Inferior parietal cortex (tissue), 1 donor: ENCODE measurements around the gene SFI1.
"Not testable (repeated sequence)": the region's sequence is repeated elsewhere in the genome, so short reads cannot be mapped to it uniquely, and the experiment has no call there.

Experiments used
- DNase-seq: peaks from one replicate; pipeline ENCODE4 v3.0.0-alpha.2; 2016; ENCODE audit errors: extremely low spot score

The SFI1 gene, protein sequence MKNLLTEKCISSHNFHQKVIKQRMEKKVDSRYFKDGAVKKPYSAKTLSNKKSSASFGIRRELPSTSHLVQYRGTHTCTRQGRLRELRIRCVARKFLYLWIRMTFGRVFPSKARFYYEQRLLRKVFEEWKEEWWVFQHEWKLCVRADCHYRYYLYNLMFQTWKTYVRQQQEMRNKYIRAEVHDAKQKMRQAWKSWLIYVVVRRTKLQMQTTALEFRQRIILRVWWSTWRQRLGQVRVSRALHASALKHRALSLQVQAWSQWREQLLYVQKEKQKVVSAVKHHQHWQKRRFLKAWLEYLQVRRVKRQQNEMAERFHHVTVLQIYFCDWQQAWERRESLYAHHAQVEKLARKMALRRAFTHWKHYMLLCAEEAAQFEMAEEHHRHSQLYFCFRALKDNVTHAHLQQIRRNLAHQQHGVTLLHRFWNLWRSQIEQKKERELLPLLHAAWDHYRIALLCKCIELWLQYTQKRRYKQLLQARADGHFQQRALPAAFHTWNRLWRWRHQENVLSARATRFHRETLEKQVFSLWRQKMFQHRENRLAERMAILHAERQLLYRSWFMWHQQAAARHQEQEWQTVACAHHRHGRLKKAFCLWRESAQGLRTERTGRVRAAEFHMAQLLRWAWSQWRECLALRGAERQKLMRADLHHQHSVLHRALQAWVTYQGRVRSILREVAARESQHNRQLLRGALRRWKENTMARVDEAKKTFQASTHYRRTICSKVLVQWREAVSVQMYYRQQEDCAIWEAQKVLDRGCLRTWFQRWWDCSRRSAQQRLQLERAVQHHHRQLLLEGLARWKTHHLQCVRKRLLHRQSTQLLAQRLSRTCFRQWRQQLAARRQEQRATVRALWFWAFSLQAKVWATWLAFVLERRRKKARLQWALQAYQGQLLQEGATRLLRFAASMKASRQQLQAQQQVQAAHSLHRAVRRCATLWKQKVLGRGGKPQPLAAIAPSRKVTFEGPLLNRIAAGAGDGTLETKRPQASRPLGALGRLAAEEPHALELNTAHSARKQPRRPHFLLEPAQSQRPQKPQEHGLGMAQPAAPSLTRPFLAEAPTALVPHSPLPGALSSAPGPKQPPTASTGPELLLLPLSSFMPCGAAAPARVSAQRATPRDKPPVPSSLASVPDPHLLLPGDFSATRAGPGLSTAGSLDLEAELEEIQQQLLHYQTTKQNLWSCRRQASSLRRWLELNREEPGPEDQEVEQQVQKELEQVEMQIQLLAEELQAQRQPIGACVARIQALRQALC

DNA sequence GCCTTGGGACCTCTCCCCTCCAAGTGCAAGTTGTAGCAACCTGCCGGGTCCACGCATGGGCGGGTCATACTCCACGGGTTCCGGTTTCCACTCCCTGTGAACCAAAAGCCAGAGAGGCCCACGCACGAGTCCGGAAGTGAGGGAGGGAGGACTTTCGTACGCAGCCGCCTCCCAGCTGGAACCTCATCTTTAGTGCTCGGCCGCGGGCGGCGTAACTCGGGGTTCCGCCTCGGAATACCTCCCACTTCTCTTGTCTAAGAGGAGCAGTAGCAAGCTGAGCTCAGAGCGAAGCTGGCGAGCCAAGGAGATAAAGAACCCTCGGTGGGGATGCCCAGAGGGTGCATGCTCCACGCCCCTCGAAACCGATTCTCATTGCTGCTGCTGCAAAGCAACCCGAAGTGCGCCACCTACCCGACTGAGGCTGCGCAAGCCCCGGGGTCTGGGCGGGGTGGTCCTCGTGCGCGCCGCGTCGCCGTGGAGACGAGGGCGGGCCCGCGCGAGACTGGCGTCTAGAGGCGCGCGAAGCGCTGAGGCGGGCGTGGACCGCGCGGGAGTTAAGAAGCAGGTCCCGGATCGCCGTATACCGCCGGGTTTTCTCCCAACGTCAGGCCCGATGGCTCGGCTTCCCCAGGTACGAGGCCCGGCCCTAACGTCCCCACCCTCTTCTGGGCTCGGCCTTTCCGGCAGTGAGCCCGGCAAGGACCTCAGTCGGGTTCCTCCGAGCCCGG lies at the start of gene SFI1:
TSS of gene SFI1 (plus strand) at position 530 of the 728 bp plus-strand sequence. CDS start 11,749 bp downstream, outside the sequence.
- DNase-seq = peak; percentile 92

DNA sequence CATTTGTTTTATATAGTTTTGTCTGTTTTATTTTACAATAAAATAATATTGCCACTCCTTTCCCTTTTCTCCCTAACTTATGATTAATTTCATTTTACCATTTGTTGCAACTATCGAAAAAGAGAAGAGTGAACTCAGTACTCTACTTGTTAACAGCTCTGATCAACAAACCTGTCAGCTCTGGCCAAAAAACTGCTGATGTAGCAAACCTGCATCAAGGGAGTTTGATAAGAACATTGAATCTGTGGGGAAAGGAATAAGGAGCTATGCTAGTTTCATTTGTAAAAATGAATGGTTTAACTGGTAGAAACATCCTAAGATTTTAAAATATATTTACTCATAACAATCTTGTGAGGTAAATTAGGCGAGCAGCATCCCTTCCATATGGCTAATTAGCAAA lies 49.6 kb upstream of the SFI1 start:
- no peak for DNase-seq

DNA sequence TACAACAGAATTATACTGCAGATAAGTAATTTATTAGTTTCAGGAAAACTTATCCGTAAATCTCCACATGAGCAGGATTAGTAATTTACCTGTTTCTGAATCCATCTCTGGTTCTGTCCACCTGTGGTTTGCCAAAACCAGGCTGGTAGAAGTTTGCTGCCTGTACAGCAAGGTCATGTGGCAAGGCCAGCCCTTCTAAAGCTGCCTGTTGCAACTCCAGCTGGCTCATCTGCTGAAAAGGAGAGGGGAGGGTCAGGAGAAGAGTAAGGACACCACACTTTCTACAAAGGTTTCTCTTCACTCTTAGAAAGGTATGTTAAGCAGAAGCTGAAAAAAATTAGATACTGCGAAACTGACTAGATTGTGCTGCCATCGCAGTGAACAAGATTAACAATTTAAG lies 49.0 kb upstream of the SFI1 start:
- no peak for DNase-seq

DNA sequence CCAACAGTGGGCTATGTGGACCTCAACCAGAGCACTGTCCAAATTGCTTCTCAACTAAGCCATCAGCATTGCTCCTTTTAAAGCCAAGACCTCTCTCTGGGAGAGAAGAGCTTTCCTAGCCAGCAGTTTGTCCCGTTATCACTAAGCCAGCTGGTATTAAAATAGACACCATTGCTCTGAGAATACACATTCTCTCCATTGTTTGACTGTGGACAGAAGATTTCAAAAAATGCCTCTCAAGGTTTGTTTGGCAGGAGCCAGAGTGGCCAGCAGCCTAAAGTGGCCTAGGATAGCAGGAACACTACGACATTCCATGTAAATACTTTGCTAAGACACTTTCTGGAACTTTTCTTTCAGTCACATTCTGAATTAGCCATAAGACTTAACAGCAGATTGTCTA lies 48.0 kb upstream of the SFI1 start:
- no peak for DNase-seq

DNA sequence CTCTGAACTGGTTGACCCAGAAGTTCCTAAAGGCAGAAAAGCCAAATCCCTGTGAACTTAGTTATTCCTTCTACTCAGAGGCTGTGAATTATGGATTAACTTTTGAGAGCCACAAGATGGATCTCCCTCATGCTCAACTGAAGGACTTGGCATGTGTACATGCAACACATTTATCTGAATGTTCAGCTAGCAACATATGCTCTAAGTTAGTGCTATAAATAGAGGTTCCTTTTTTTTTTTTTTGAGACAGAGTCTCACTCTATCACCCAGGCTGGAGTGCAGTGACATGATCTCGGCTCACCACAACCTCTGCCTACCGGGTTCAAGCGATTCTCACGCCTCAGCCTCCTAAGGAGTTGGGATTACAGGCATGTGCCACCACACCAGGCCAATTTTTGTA lies 46.8 kb upstream of the SFI1 start:
- no peak for DNase-seq

DNA sequence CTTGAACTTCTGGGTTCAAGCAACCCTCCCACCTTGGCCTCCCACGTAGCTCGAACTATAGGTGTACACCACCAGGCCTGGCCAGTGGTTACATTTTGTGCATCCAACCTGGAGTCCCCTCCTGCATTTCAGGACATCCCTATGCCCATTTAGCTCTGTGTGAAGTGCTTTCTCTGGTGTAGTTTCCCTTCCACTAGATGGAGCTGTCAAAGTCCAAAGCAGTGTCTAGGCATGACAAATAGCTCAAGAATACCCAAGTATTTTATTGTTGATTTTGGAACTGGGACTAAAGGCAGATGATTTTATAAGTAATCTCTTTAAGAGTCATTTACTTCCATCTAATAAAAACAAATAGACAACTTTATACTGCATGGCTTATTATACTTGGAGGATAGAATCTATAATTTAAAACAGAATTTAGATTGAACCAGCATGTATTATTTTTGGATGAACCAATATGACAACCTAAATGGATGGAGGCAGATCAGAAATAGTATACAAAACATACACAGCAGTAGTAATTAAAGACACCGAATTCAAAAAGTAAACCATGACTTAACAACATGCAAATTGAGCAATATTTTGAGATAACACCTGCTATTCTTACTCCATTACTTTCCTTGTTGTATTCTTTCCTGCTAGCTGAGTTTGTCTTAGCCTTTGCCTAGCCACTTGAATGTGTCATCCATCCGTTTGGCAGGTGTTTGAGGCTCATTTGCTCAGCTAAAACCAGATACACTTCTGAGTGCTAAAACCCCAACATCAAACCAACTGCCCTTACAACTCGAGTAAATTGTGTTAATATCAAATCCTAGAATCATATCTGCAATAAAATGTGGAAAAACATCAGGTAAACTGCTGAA lies 44.4 kb upstream of the SFI1 start:
- no peak for DNase-seq

DNA sequence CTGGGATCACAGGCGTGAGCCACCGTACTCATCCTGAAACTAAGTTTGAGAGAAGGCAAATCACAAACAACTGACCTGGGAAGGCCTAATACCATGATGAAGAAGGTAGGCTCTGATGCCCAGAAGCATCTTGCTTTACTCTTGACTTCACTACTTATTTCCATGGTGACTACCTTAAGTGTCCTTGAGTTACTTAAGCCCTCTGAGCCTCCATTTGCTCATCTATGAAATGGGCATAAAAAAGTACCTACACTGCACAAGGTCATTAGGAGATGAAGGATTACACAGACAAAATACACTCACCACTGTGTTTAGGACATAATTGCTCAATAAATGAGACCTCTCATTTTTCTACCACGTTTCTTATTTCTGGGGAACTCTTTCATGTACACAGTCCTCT lies 34.6 kb upstream of the SFI1 start:
- DNase-seq = no peak

DNA sequence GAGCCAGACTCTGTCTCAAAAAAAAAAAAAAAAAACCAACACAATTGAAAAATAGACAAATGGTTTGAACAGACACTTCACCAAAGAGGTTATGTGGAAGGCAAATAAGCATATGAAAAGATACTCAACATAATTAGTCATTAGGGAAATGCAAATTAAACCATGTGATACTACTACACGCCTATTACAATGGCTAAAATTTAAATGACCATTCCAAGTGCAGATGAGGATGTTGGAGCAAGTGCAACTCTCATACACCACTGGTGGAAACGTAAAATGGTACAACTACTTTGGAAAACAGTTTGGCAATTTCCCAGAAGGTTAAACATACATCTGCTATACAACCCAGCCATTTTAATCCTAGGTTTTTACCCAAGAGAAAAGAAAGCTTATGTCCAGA lies 31.0 kb upstream of the SFI1 start:
- DNase-seq = no peak

DNA sequence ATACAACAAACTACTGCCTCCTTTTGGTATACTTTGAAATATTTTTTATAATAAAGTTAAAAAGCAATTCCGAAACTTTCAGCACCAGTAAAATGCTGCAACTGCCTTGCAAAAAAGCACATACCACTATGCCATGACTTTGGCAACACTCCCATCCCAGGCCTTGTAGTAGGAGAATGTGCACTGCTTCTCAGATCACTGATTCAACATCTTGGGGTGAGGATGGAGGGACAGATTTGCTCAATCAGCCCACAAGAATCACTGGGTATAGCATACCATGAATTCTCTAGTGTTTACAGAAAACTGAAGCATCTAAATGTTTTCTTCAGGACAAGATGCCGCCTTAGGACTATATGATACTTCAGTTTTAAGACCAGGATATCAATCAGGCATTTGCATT lies 21.6 kb upstream of the SFI1 start:
- DNase-seq = no peak

DNA sequence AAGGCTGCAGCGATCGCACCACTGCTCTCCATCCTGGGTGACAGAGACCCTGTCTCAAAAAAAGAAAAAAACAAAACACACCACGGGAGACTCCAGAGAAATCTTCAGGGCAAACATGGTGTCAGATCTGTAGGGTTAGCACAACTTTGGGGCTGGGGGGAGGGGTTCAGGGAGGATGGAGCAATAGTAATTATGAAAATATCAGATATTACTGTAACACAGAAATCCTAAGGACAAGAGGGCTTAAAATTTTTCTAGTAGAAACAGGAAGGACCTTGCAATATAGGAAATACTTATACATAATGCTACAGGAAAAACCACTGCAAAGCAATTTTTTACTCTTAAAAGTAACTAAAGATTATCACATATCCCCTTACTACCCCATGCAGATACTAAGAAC lies 20.5 kb upstream of the SFI1 start:
- no peak for DNase-seq

DNA sequence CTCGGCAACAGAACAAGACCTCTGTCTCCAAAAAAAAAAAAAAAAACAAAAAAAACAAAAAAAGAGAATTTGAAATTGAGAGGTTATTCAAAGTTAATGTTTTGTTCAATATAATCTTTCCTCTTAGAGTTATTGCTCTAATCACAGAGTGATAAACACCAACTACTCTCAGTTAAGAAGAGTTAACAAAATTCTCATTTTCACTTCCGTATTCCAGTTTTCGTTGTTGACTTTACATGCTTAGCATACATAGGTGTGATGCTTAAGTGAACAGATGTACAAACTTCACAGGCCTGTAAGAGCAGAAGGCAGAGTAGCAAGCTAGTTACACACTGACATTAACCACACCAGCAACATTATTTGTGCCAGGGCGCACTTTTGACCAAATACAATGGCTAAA lies 19.0 kb upstream of the SFI1 start:
- DNase-seq = no peak

DNA sequence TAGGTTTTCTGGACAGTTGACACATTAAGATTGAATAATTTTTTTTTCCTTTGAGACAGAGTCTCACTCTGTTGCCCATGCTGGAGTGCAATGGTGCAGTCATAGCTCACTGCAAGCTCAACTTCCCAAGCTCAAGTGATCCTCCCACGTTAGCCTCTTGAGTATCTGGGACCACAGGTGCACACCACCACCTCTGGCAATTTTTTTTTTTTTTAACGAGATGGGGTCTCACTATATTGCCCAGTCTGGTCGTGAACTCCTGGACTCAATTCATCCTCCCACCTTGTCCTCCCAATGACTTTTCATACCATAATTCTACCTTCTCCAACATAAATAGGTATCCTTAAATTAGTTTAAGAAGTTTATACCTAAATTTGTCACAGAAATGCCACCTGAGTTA lies 15.2 kb upstream of the SFI1 start:
- no peak for DNase-seq

DNA sequence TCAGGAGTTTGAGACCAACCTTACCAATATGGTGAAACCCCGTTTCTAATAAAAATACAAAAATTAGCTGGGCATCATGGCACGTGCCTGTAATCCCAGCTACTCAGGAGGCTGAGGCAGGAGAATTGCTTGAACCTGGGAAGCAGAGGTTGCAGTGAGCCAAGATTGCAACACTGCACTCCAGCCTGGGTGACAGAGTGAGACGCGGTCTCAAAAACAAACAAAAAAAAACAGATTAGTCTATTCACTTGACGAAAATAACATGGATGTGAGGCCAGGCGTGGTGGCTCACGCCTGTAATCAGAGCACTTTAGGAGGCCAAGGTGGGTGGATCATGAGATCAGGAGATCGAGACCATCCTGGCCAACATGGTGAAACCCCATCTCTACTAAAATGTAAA lies 13.9 kb upstream of the SFI1 start:
- DNase-seq = not testable (repeated sequence)

DNA sequence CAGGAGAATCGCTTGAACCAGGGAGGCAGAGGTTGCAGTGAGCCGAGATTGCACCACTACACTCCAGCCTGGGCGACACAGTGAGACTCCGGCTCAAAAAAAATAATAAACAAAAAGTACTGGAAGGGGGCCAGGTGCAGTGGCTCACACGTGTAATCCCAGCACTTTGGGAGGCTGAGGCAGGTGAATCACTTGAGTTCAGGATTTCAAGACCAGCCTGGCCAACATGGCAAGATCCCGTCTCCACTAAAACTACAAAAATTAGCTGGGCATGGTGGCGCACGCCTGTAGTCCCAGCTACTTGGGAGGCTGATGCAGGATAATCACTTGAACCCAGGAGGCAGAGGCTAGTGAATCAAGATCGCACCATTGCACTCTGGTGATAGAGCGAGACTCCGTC lies 10.0 kb upstream of the SFI1 start:
- DNase-seq = not testable (repeated sequence)

DNA sequence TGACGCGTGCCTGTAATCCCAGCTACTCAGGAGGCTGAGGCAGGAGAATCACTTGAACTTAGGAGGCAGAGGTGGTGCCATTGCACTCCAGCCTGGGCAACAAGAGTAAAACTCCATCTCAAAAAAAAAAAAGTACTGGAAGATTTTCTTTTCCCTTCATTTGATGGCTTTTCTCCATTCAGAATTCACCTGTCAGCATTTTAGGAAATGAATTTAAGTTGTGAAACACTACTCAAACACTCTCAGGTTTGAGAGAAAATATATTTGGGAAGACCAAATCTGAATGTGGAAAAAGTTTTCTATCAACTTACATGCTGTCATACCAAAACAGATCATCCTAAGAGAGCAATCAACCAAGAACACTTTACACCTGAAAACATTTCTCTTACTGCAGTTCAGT lies 9.4 kb upstream of the SFI1 start:
- no peak for DNase-seq

DNA sequence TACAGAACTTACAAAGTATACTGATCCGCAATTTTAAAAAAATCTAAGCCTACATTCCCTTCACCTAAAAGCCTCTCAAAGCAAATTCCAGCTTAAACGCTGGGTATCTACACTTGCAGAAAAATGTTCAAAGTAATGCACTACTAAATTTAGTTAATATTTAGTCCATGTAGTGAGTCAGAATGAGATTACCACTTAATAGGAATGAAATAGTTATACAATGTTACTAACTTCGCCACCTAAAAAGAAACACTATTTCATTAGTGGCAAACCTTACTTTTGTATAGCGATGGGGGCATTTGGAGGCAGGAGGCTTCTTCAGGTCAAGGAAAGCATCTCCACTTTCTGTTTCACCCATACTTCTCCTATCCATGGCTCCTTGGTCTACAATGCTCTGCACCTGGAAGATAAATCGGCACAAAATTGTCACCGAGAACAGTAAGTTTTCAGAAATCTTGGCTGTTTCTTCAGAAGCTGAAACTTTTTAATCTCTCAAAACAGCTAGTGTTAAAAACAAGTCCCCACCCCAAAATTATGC lies 7.9 kb upstream of the SFI1 start:
- no peak for DNase-seq

DNA sequence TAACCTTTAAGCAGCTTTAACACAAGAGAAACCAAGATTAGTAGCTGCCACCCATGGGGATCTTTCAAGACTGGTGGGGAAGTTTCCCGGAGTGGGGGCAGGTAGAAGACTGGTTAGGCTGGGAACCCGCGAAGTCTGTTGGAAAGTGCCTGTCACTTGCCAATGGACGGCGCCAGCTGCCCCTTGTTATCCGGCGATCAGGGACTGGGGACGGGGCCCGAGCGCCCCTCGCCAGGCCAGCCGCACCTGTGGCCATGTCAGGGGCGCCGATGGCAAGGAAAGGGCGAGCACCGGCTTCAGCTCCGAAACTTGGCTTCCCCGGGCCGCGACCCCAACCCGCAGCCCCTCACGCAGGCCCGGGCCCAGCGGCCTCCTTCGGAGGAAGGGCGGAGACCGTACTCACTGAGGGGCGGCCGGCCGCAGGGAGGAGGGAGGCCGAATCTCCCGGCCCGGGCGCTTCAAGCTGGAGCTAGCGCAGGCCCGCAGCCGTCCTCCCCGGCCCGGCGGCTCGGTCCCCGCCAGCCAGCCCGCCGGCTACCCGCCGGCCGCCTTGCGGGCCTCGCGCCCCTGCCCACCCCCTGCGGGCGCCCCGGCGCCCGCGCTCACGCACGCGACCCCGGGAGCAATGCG lies 7.2 kb upstream of the SFI1 start:
- no peak for DNase-seq

DNA sequence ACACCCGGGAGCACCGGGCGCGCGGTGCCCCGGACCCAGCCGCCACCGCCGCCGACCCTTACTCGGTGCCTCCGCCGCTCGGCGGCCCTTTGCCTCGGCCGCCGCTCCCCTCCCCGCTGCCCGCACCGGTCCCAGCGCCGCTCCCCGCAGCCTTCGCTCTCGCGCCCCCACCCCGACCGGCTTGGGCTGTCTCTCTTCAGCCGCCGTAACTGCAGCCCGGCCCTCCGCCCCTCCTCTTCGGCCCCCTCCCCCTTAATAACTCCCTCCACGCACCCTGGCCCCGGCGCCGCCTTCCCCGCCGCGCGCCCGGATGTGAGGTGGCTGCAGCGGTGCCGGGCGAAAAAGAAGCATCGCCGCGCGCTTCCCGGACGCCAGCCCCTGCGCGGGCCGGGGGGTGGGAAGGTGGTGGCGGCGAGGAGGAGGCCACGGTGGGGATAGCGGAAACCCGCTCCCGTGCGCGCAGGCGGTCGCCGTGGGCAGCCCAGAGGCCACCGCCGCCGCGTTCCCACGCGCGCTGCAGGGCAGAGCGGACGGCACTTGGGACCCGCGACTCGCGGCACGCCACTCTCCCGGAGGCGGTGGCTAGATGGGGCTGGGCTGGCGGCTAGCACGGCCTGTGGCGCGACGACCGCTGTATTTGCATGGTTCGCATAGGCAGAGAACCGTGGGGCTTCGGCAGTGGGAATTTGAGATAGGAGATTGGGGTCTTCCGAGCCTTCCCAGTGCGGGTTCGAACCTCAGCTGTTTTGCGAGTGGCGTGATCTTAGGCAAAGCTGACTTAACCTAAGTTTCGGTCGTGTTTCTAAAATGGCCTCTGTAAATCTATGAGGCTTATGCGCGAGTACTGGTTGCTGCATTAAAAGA lies 6.5 kb upstream of the SFI1 start, which contains the start of gene EIF4ENIF1:
TSS of gene EIF4ENIF1 (minus strand) at position 211 of the 864 bp plus-strand sequence. CDS start 1,124 bp downstream, outside the sequence.
- DNase-seq = peak; percentile 74

DNA sequence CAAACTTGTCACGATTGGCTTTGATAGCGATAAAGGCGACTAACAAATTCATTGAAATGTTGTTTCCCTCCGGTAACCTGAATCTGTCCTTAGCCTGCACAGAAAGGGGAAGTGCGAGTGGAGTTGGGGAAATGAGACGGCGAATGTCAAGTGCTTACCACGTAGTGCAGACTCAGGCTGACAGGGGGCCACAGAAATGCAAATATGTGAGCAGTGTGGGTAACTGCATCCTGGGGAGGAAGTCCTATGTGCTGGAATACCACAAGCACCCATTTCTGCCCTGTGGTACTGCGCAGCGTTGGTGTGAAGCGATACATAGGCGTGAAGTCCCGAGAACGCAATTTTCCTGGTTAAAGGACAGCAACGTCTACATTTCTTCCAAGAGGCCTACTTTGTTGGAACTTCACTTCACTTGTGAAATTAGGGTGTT lies 5.8 kb upstream of the SFI1 start:
- DNase-seq = peak; percentile 63
